CD4-positive, alpha-beta T cell (primary cell): Measurements from ENCODE around the gene AXDND1. TPM values are rescaled to one million over a fixed set of nuclear protein-coding genes. Genes with fewer than 3 reads are reported as not detected.

Source experiments
- ATAC-seq: fragments of 200-7000 bp; cut with Tn5 transposase; one replicate; pipeline ENCODE4 v1.10.0; 2022; ENCODE audit warnings: mild to moderate bottlenecking; ENCODE audit not compliant: poor library complexity
- CTCF ChIA-PET: fragments of 350-600 bp; sonication (Branson Sonifier 250); formaldehyde crosslinking; loops from one replicate; lab custom pipeline; 2021; ENCODE audit warnings: antibody characterized with exemption, inconsistent platforms; lab: Charles Lee
- POLR2A ChIA-PET: fragments of 350-600 bp; sonication (Branson Sonifier 250); formaldehyde crosslinking; loops from one replicate; lab custom pipeline; 2021; ENCODE audit warnings: antibody characterized with exemption, inconsistent platforms; lab: Charles Lee
- DNase-seq, 14 experiments: peaks; one replicate each; pipeline ENCODE4 v3.0.0-alpha.2; 2013 to 2020; ENCODE audit warnings: mixed read lengths in 2 of 14
- H3K27ac ChIP-seq, 2 donors: one replicate each; pipeline versions ENCODE4 v1.5.1 to v1.7.0; 2013; ENCODE audit warnings: low read length in 2 of 2, low read depth in 1 of 2, mild to moderate bottlenecking in 1 of 2
- H3K27me3 ChIP-seq, 2 experiments: 1 replicate in 1 of 2; 2 replicates in 1 of 2; pipeline versions ENCODE4 v1.6.1 to v1.7.0; 2013; ENCODE audit warnings: low read length in 2 of 2, control low read depth in 1 of 2, mild to moderate bottlenecking in 1 of 2, moderate library complexity in 1 of 2; ENCODE audit not compliant: insufficient read depth in 2 of 2, control insufficient read depth in 1 of 2
- H3K36me3 ChIP-seq: one replicate; pipeline ENCODE4 v1.6.1; 2013; ENCODE audit warnings: low read length, control low read depth; ENCODE audit not compliant: insufficient read depth
- H3K4me1 ChIP-seq: one replicate; pipeline ENCODE4 v1.6.1; 2013; ENCODE audit warnings: low read length, control low read depth; ENCODE audit not compliant: insufficient read depth
- H3K4me3 ChIP-seq: one replicate; pipeline ENCODE4 v1.5.1; 2013; ENCODE audit warnings: mild to moderate bottlenecking, low read length, moderate library complexity
- H3K9me3 ChIP-seq, 2 experiments: 1 replicate in 1 of 2; 2 replicates in 1 of 2; pipeline versions ENCODE4 v1.6.1 to v1.7.0; 2013; ENCODE audit warnings: low read length in 2 of 2, mild to moderate bottlenecking in 2 of 2, control low read depth in 1 of 2, moderate library complexity in 1 of 2; ENCODE audit not compliant: control insufficient read depth in 1 of 2, insufficient read depth in 1 of 2
- H3K27ac Mint-ChIP-seq: one replicate; pipeline ENCODE4 v1.8.0; 2020; ENCODE audit warnings: mixed read lengths
- H3K27me3 Mint-ChIP-seq: one replicate; pipeline ENCODE4 v1.8.0; 2021; ENCODE audit warnings: mixed read lengths
- H3K36me3 Mint-ChIP-seq: one replicate; pipeline ENCODE4 v1.8.0; 2021; ENCODE audit warnings: low read depth, mixed read lengths
- H3K4me1 Mint-ChIP-seq: one replicate; pipeline ENCODE4 v1.8.0; 2021; ENCODE audit warnings: low read depth, mixed read lengths
- H3K4me3 Mint-ChIP-seq: one replicate; pipeline ENCODE4 v1.8.0; 2020; ENCODE audit warnings: mild to moderate bottlenecking, mixed read lengths
- H3K9me3 Mint-ChIP-seq: one replicate; pipeline ENCODE4 v1.8.0; 2020; ENCODE audit warnings: mixed read lengths
- CTCF ChIP-seq: fragments of 200-600 bp; IDR thresholded peaks from one replicate; pipeline ENCODE4 v1.8.0; 2022; ENCODE audit warnings: antibody characterized with exemption, mild to moderate bottlenecking
- intact Hi-C, 2 experiments: fragments of 100-400 bp; cut with DNase I in 1 of 2; cut with micrococcal nuclease in 1 of 2; formaldehyde crosslinking; loops; one replicate each; pipeline versions ENCODE4 v1.15.1 to v1.9.0; 2023 to 2025; cut with DNase I, micrococcal nuclease
- total RNA-seq, 174 experiments: library from RNA in 2 of 174; stranded (reverse) in 2 of 174; gene quantifications; one replicate each; pipeline ENCODE4 v1.2.3 and lab custom pipeline; 2021 to 2026

The AXDND1 gene
- total RNA-seq, 2 experiments from 2014 or later: 1.1 TPM

GRCh38 chr1:179545321-179545720 is 179.6 kb downstream of the AXDND1 start:
- Histone ChIP-seq H3K4me1 (no peaks in the 10 kb centered on the region), H3K36me3 (no peaks in the 10 kb centered on the region), H3K4me3 (no peak overlapping the region), H3K27me3 (peaks cover 0 to 5% of the 10 kb centered on the region in 2 experiments), H3K9me3 (peaks cover 0 to 5% of the 10 kb centered on the region in 2 experiments), H3K27ac (no peak overlapping the region)
- TF ChIP-seq CTCF: no peak
- ATAC-seq: no peak
- DNase-seq: no peak
- Mint-ChIP-seq H3K27me3 (peaks cover 19% of the 10 kb centered on the region), H3K27ac (no peak overlapping the region), H3K4me1 (no peaks in the 10 kb centered on the region), H3K36me3 (no peaks in the 10 kb centered on the region), H3K9me3 (no peaks in the 10 kb centered on the region), H3K4me3 (no peak overlapping the region)
- intact Hi-C loops: no loop called here
- ChIA-PET POLR2A (no interaction called here), CTCF (no interaction called here)

- Mint-ChIP-seq H3K4me3 (no peak overlapping the region), H3K27me3 (peaks cover 15% of the 10 kb centered on the region), H3K4me1 (no peaks in the 10 kb centered on the region), H3K36me3 (no peaks in the 10 kb centered on the region), H3K9me3 (no peaks in the 10 kb centered on the region), H3K27ac (no peak overlapping the region)
- no peak for TF ChIP-seq CTCF
- no peaks in the 10 kb centered on the region for H3K9me3 ChIP-seq
- CTCF ChIA-PET: no interaction called here
- intact Hi-C loops: no loop called here
- peaks cover 0 to 5% of the 10 kb centered on the region in 2 experiments for H3K27me3 ChIP-seq
- no peak overlapping the region for H3K27ac ChIP-seq
- POLR2A ChIA-PET: no interaction called here
- no peaks in the 10 kb centered on the region for H3K36me3 ChIP-seq
- no peak overlapping the region for H3K4me3 ChIP-seq
- ATAC-seq (no peak), DNase-seq (no peak)
- no peaks in the 10 kb centered on the region for H3K4me1 ChIP-seq
Measured at GRCh38 chr1:179547021-179547535, 181.3 kb downstream of the AXDND1 start.

- H3K27ac ChIP-seq: no peak overlapping the region
- no peak overlapping the region for H3K4me3 Mint-ChIP-seq
- no peaks in the 10 kb centered on the region for H3K36me3 ChIP-seq
- peaks cover 4% of the 10 kb centered on the region for H3K27me3 Mint-ChIP-seq
- no peaks in the 10 kb centered on the region for H3K4me1 Mint-ChIP-seq
- intact Hi-C loops: no loop called here
- no peaks in the 10 kb centered on the region for H3K9me3 ChIP-seq
- no peaks in the 10 kb centered on the region for H3K36me3 Mint-ChIP-seq
- H3K9me3 Mint-ChIP-seq: no peaks in the 10 kb centered on the region
- no peak overlapping the region for H3K27ac Mint-ChIP-seq
- DNase-seq: no peak
- ATAC-seq: no peak
- H3K4me3 ChIP-seq: no peak overlapping the region
- ChIA-PET CTCF (no interaction called here), POLR2A (no interaction called here)
- no peaks in the 10 kb centered on the region for H3K27me3 ChIP-seq
- H3K4me1 ChIP-seq: no peaks in the 10 kb centered on the region
- TF ChIP-seq CTCF: no peak
Measured at GRCh38 chr1:179548666-179549367, 183.0 kb downstream of the AXDND1 start.
